COLO829 (cell line): ENCODE data around the gene STON1.
"Not testable (repeated sequence)": the region's sequence is repeated elsewhere in the genome, so short reads cannot be mapped to it uniquely, and the experiment has no call there.

Experiments used
- DNase-seq: peaks from one replicate; pipeline ENCODE4 v3.0.0; 2012; ENCODE audit warnings: low spot score

Gene STON1

DNA sequence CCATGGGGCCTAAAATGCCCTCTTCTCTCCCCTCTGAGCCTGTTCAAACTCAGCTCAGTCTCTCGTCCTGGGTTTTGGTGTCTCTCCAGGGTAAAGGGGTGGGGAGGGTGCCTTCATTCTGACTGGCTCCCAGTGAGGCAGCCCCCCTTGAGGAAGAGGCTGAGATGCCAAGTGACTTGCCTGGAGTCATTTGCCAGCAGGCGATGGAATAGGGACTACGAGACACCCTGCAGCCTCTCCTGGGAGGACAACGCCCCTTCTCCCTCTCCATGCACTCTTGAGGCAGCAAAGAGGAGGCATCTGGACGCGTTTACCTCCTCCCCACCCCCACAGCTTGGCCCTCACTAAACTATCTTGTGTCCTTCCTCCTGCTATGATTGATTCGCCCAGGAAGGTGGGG is 760 bp upstream of the STON1 start:
- no peak for DNase-seq

DNA sequence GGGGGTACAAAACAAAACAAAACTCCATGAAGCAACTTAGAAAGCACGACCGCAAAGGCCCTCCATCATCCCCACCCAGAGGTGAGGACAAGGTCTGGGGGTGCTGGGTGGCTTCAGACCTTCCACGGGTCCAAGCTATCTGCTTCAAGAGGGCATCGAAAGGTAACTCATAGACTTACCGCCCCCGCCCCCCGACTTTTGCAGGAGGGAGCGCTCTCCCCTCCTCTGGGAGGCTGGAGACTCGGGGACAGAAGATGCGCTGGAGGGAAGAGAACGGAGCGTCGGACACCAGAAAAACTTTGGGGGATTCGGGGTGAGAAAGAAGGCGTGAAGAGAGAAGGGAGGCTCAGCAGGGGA is 300 bp upstream of the STON1 start:
- no peak for DNase-seq

DNA sequence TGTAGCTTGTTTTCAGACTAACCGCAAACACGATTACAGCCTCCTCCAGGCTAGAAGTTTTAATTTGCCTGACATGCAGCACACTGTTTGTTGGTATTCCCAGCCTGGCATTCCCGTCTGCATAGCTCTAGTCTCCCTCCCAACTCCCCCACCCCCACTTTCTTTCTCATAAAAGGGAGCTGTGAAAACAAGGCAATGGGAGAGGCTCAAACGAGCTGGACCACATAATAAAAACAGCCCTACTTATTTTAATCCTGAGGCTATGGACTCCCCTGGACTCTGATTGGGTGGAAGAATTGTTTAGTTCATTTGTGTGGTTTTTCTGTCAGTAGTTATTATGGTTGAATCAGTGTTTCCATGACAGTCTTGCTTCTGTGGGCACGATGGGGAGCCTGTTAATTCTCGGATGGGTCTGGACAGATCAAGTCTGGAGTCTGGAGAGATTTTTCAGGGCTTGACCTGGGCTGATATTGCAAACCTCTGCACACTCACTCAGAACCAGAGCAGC is 1.2 kb downstream of the STON1 start:
- DNase-seq, result peak; percentile 76

DNA sequence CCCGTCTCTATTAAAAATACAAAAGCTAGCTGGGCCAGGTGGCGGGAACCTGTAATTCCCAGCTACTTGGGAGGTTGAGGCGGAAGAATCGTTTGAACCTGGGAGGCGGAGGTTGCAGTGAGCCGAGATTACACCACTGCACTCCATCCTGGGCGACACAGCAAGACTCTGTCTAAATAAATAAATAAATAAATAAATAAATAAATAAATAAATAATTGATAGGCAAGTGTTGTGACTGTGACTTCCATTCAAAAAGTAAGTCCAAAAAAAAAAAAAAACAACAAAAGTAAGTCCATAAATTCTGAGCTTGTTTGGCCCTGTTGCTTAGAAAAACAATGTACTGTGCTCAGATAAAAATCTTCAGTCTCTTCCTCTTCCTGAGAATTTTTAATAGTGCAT is 2.2 kb downstream of the STON1 start:
- no peak for DNase-seq

DNA sequence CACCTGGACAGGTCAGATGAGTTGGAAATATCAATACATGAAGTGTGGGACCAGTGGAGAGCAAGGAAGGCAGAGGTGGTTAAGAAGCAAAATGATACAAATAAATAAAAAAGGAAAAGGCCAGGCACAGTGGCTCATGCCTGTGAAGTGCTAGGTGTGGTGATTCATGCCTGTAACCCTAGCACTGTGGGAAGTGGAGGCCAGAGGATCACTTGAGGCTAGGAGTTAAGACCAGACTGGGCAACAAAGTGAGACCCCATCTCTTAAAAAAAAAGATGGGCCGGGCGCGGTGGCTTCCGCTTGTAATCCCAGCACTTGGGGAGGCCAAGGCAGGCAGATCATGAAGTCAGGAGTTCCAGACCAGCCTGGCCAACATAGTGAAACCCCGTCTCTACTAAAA is 2.9 kb downstream of the STON1 start:
- DNase-seq, result no peak

DNA sequence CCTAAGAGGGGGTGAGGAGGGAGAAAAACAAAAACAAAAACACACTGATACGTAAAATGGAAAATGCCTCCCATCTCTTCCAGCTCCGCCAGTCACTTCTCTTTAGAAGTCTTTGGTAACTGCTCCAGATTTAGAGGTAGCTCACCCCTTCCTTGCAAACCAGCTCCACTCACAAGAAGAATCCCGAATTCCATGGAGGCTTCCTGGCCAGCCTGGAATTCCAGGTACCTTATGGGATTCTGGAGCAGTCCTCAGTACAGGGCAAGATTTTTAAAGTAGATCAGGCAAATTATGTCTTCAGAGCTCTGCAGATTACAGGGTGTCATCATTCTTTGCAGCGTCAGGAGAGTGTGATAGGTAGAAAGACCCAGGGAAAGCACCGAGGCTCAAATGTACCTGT is 4.8 kb downstream of the STON1 start:
- no peak for DNase-seq

DNA sequence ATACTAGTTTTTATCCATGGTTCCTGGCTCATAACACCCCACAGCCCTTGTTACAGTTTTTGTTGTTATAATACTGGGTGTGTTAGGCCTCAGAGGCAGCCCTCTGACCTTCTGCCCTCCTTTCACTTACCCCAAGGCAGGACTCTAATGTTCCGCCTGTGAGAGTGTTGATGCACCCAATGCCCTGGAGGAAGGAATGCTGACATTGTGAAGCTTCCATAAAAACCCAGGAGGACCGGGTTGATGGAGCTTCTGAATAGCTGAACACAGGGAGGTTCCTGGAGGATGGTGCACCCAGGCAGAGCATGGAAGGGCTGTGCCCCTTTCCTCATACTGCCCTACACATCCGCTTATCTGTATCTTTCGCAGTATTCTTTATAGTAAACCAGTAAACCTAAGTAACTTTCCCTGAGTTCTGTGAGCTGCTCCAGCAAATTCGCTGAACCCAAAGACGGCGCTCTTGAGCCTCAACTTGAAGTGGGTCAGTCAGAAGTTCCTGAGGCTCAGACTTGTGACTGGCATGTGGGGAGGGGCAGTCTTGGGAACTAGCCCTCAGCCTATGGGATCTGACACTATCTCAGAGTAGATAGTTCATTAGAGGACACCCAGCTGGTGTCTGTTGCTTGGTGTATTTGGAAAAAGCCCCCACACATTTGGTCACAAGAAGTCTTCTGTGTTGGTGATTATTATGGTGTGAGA is 10.4 kb downstream of the STON1 start:
- no peak for DNase-seq

DNA sequence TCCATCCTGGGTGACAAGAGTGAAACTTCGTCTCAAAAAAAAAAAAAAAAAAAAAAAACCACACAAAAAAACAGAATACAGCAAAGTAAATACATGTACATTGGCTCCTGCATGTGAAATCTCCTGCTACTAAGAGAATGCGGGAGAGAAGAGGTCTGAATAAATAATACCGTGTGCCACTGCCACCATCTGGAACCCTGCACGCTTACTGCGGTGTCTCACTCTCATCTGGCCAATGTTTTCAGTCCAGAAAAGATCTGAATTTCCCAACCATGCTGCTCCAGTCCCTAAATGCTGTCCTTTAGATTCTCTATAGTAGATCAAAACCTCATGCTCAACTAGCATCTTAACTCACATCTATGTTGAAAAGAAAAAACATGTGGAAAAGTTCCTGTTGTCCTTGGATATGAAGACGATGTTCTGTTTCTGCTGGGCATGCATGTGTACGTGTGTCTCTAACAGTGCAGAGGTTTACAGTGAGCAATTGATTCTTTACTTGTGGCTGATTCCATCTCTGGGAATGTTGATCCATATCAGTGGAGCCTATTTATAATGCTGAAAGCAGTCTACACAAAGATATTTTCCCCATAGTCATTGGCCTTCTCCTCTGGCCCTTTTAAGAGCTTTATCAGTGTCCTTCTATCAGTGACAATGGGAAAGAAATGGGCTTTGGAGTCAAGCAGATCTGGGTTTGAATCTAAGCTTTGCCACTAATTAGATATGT is 11.9 kb downstream of the STON1 start:
- no peak for DNase-seq

DNA sequence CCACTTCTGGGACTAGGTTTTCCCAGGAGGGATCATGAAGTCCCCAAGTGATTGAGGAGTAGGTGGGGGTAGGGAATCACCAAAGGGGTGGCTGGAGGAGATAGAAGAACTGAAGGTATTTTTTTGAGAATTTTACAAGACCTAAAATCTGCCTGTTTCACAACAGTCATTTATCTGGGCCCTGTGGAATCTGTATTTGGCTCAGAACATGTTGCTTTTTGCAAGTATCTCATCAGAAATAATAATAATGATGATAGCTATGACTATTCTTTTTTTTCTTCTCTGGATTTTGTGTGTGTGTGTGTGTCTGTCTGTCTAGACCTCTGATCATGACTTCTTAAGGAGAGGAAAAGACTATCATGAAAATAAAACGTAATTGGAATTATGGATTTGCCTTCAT is 13.9 kb downstream of the STON1 start:
- no peak for DNase-seq

DNA sequence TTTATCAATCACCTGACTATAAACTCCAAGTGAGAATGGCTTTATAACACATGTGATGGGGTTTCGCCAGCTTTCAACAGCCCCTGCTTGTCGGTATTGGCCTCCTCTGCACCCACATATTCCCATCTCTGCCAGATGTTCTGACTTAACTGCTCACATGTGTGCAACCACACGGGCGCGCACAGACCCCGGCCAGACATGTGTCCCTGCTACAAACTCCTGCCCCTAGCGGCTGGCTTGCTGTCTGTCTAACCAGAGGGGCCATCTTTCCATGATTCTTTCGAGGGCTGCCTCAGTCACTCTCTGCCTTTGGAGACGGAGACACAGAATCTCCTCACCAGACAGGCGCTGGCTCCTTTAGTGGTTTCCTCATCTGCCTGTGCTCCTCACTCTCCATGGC is 15.3 kb downstream of the STON1 start:
- DNase-seq, result no peak

DNA sequence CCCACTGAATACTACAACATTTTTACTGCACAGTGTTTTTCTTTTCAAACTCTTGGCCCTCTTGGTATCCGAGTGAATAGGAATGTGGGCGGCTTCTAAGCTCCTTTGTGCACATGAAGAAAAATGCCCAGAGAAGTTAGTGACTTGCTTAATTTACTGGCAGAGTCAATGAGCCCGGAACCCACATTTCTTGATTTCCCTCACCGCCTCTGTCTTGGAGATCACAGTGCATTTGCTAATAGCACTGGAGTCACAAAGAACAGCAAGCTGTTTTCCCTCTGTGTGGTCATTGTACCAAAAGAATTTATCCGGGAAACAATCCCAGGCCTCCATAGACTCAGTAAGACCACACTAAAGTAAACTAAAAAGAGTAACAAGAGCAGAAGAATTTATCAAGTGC is 18.9 kb downstream of the STON1 start:
- no peak for DNase-seq

DNA sequence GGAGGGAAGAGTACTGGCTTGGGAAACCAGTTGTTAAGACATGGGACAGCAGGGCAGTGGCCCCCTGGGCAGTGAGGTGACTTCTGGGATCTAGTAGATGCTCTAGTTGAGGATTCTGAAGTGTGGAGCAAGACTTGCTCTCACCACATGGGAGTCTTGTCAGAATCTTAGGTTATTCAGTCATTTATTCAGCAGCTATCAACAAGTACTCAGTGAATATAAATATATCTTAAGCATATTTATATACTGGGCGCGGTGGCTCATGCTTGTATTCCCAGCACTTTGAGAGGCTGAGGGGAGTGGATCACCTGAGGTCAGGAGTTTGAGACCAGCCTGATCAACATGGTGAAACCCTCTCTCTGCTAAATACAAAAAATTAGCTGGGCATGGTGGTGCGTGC is 20.0 kb downstream of the STON1 start:
- no peak for DNase-seq

DNA sequence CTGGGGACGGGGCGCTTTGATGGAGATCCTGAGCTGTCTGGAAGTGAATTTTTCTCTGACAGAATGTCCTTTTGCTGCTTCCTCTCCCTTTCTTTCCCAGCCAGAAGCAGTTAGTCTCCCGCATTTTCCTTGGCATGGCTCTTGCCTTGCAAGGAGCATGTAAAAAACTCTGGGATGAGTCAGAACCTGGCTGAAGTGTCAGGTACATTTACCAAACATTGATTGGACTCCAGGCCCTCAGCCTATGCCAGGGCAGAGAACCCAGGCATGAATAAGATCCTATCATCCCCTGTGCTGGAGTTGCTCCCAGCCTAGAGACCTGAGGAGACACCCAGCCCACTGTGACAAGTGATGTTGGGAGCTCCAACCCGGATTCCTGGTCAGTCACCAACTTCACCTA is 21.6 kb downstream of the STON1 start:
- DNase-seq, result no peak

DNA sequence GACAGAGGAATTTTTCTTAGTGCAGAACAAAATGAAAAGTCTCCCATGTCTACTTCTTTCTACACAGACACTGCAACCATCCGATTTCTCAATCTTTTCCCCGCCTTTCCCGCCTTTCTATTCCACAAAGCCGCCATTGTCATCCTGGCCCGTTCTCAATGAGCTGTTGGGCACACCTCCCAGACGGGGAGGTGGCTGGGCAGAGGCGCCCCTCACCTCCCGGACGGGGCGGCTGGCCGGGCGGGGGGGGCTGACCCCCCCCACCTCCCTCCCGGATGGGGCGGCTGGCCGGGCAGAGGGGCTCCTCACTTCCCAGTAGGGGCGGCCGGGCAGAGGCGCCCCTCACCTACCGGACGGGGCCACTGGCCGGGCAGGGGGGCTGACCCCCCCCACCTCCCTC is 25.1 kb downstream of the STON1 start:
- DNase-seq, result not testable (repeated sequence)

DNA sequence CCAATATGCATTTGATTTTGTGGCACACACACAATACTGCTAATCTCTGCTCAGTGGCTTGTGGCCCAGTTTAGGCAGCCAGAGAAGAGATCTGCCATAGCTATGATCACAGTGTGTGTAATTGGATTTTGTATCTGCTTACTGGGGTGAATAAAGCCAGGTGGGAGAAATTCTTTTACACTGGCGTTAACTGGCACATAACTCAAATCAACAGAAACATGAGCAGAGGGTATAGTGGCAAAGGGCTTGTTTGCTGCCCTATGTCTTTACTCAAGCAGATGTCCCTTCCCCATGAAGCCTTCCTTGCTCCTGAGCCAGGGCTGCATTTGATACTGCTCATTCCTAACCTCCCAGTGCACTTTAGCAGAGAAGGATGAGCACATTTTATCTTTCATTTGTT is 28.5 kb downstream of the STON1 start:
- DNase-seq, result no peak

DNA sequence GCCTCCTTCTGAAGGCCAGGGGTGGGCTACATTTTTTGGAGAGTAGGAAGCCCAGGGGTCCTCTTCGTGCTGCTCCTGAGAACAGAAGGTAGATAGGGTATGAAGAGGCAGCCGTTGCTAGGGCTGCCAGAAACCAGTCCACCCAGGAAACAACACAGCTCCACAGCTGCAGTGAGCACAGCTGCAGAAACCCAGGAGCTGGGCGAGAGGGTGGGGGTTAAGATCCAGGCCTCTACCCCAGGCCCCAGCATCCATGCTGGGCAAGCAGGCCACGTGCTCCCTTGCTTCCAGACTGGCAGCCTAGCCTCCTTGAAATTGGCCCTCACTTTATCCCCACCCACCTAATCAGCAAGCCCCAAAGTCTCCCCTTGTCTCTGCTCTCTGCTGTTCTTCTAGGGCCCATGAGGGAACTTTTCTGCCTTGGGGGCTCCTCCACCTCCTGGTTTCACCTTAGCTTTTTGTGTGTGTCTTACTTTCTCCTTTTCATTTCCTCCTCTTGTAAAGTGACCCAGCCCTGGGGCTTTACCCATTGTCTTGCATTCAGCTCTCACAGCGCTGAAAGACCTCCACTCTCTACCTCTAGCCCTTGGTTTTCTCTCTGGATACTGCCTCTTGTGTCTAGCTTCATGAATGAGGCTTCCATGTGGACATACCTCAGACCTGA is 30.7 kb downstream of the STON1 start:
- no peak for DNase-seq

DNA sequence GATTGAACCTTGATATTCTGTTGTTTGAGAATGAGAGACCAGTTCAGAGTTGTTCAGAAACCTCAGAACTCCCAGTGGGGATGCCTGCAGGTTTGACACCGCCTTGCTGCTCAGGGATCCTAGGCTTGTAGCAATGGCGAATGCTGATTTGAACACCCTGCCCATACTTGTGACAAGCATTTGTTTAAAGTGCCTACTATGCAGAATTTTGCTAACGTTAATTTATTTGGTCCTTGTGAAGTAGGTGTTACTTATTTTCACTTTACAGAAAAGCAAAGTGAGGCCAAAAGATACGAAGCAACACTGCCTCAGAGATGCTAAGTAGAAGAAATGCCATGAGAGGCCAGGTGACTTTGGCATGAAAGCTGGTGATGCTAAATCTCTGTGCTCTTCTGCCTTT is 32.3 kb downstream of the STON1 start:
- no peak for DNase-seq

DNA sequence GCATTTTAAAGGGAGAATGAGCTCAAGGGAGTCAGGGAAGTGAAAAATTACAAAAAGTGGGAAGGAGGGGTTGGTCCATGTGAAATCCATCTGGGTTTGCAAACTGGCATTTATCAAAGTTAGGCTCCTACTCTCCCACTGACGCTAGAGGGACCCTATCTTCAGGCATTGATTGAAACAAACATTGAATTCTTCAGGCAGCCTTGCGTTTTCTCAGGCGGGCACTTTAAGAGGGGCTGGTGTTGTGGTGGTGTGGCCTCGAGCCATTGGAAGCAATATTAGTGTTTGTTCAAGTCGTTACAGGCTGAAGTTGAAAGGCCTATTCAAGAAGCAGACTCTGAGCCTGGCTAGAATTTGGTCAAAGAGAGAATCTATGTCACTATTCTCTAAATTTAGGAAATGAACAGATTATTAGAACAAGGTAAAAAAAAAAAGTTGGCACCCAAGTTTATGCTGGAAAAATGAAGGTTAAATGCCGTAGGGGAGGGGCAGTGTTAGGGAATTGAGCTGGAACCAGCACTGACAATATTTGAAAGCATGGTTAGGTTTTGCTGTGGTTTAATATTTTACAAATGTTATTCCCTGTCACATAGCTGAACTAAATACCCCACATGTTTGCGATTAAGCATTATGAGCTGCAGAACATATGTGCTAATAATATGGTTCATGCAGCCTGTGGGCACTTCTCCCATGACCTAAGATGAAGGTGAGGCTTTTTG is 36.8 kb downstream of the STON1 start:
- DNase-seq, result peak; percentile 47

DNA sequence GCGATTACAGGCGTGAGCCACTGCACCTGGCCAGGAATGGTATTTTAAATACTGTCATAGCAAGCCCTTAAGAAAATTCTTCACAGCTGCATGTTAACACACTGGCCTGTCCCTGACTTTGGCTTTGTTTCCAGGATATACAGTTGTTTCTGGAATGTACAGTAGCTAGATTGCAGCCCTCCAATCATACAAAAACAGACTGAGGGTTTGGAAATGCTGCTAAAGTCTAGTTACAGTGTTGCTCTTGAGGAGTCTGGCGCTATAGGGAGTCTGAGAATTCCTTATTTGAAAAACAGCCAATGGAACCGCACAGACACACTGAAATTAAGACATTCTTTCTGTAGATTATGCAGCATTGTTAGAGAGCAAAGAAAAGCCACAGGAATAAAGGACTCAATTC is 37.7 kb downstream of the STON1 start:
- no peak for DNase-seq

DNA sequence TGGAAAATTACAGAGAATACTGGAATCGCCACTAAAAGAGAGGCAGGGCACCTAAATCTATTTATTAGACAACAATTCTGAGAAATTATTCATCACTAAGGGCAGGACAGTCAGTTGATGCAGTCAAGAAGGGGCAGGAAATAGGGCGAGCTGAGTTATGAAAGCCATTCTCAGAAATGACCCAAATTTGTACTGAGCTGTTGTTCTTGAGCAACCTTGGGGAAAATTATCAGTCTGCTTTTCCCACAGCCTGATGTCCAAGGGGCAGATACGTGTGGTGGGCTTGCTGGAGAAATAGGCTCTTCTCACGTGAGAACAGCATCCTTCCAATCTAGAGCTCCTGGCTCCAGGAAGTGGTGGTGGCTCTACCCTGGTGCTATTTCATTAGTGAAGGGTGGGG is 38.6 kb downstream of the STON1 start:
- DNase-seq, result no peak

DNA sequence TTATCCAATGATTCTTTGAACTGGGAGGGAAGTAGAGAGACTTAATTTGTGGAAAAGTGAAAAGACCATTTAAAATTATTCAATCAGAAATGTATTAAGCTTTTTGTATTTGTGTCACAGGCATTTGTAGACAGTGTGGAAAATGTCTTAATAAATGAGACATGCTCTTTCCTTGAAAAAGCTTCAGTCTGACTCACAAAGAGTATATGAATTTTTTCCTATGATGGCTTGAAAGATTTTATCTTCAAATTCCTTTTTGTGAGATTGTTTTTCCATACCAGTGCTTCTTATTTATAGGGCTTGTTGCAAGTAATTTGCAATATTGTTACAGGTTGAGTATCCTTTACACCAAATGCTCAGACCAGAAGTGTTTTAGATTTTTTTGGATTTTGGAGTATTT is 39.5 kb downstream of the STON1 start:
- DNase-seq, result no peak

DNA sequence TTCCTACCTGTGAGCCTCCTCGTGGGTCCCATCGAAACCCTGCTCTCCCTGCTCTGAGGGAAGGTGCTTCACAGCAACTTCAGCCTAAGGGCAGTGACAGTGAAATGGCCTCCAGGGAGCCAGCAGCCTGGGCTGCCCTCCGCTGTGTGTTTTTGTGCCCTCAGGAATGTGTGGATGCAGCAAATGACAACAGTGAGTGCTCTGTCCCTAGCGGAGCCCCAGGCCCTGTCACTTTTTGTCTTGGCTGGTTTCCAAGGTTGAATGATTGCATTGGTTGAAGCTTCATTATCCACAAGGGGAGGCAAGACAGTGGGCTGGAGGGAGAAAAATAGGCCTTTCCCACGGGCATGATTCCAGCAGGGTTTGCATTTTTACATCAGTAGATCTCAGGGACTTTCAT is 42.9 kb downstream of the STON1 start:
- peak; percentile 35 for DNase-seq
